ENCODE measurements around the gene SPESP1.
"Not testable (repeated sequence)": the region's sequence is repeated elsewhere in the genome, so short reads cannot be mapped to it uniquely, and the experiment has no call there.

The SPESP1 gene

DNA sequence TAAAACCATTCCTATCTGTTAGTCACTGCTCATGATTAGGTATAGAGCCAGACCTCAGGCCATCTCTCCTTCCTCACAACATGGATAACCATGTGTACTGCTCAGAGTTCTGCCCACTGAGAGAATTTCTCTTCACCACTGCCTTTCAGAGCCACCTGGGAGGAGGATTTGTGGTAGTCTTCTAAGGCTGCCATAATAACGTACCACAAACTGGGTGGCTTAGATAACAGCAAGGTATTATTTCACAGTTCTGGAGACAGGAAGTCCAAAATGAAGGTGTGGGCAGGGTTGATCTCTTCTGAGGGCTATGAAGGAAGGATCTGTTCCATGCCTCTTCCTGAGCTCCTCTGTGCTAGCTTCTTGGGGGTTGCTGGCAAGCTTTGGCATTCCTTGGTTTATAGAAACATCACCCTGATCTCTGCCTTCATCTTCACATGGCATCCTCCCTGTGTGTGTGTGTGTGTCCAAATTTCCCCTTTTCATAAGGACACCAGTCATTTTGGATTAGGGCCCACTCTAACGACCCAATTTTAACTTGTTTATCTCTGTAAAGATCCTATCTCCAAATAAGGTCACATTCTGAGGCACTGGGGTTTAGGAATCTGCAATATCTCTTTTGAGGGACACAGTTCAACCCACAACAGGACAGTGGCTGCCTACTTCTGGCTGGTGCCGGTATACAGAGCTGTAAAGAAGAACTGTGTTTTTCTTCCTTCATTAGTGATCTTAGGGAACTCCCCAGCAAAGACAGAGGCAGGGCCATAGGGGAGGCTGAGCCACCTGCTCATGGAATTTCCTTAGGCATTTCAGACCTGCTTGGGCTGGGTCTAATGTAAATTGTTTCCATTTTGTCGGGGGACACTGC, 42.1 kb downstream of the SPESP1 start:
- DNase-seq (ENCODE audit: low read depth) = no peak
- TF ChIP-seq MYC (IDR thresholded peaks at IDR 0.05; ENCODE audit: low read depth, low read length) (no peak), POLR2A (IDR thresholded peaks at IDR 0.05; ENCODE audit: extremely low read depth, insufficient read length) (no peak)
- TF ChIP-seq, protein P1, sequence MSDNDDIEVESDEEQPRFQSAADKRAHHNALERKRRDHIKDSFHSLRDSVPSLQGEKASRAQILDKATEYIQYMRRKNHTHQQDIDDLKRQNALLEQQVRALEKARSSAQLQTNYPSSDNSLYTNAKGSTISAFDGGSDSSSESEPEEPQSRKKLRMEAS (IDR thresholded peaks at IDR 0.05; ENCODE audit: low read depth, low read length) = no peak
- TF ChIP-seq, protein P2, sequence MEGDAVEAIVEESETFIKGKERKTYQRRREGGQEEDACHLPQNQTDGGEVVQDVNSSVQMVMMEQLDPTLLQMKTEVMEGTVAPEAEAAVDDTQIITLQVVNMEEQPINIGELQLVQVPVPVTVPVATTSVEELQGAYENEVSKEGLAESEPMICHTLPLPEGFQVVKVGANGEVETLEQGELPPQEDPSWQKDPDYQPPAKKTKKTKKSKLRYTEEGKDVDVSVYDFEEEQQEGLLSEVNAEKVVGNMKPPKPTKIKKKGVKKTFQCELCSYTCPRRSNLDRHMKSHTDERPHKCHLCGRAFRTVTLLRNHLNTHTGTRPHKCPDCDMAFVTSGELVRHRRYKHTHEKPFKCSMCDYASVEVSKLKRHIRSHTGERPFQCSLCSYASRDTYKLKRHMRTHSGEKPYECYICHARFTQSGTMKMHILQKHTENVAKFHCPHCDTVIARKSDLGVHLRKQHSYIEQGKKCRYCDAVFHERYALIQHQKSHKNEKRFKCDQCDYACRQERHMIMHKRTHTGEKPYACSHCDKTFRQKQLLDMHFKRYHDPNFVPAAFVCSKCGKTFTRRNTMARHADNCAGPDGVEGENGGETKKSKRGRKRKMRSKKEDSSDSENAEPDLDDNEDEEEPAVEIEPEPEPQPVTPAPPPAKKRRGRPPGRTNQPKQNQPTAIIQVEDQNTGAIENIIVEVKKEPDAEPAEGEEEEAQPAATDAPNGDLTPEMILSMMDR (IDR thresholded peaks at IDR 0.05; ENCODE audit: low read depth, low read length) = no peak
- no peak overlapping the region for H3K4me3 ChIP-seq (ENCODE audit: low read depth, low read length)

DNA sequence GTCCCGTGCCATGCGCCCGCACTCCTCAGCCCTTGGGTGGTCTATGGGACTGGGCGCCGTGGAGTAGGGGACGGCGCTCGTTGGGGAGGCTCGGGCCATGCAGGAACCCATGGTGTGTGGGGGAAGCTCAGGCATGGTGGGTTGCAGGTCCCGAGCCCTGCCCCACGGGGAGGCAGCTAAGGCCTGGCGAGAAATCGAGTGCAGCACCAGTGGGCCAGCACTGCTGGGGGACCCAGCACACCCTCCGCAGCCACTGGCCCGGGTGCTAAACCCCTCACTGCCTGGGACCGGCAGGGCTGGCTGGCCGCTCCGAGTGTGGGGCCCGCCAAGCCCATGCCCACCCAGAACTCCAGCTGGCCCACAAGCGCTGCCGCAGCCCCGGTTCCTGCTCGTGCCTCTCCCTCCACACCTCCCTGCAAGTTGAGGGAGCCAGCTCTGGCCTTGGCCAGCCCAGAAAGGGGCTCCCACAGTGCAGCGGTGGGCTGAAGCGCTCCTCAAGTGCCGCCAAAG, 45.4 kb downstream of the SPESP1 start:
- DNase-seq (ENCODE audit: low read depth); H3K4me3 ChIP-seq (ENCODE audit: low read depth, low read length): not testable (repeated sequence)

DNA sequence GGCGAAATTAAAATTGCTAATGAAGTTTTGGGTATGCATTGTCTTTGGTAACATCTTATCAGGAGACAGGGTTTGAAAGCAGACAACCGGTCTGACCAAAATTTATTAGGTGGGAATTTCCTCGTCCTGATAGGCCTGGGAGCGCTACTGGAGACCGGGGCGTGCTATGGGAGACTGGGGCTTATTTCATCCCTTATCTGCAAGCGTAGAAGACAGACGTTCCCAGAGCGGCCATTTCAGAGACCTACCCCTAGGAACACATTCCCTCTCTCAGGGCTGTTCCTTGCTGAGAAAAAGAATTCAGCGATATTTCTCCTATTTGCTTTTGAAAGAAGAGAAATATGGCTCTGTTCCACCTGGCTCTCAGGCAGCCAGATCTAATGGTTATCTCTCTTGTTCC, 47.1 kb downstream of the SPESP1 start:
- DNase-seq (ENCODE audit: low read depth); H3K4me3 ChIP-seq (ENCODE audit: low read depth, low read length): not testable (repeated sequence)

DNA sequence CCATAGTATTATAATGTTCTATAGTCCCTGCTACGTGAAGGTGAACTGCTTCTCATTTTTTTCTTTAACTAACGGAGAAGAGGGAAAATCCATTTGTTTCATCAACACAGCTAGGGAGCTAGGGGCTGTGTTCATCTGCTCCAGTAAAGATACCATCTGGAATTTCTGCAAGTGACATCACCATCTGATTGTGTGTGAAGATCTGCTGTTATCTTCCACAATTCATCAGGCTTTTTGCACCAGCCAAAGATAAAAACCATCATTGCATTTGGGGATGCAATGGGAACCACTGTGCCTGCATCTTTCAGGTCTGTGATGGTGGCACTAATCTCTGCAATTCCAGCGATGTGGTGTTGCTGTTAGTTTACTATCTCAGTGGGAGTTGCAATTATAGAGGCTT, 48.7 kb downstream of the SPESP1 start:
- H3K4me3 ChIP-seq (ENCODE audit: low read depth, low read length) = no peak overlapping the region
- TF ChIP-seq POLR2A (IDR thresholded peaks at IDR 0.05; ENCODE audit: extremely low read depth, insufficient read length) (no peak), MYC (IDR thresholded peaks at IDR 0.05; ENCODE audit: low read depth, low read length) (no peak)
- TF ChIP-seq, protein P1 (IDR thresholded peaks at IDR 0.05; ENCODE audit: low read depth, low read length) = no peak
- TF ChIP-seq, protein P2 (IDR thresholded peaks at IDR 0.05; ENCODE audit: low read depth, low read length) = no peak
- no peak for DNase-seq (ENCODE audit: low read depth)

DNA sequence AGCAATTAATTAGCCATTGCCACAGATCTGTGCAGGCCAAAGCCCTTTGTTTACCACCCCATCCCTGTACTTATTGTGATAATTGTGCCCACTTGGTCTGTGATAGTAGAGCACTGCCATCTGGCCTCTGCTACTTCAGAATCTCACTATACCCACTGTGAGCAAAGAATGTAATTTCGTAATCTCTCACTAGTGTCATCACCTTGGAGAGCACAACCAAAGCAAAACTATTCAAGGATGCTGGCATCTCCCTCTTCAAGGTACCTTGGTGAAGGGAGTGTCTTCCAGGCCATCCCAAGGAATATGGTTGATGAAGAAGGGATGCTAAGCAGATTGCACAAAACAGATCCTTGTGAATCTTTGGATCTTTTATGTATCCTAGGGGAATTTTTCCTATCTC, 49.5 kb downstream of the SPESP1 start:
- no peak for DNase-seq (ENCODE audit: low read depth)
- TF ChIP-seq, protein P2 (IDR thresholded peaks at IDR 0.05; ENCODE audit: low read depth, low read length) = no peak
- TF ChIP-seq MYC (IDR thresholded peaks at IDR 0.05; ENCODE audit: low read depth, low read length) (no peak), POLR2A (IDR thresholded peaks at IDR 0.05; ENCODE audit: extremely low read depth, insufficient read length) (no peak)
- TF ChIP-seq, protein P1 (IDR thresholded peaks at IDR 0.05; ENCODE audit: low read depth, low read length) = no peak
- H3K4me3 ChIP-seq (ENCODE audit: low read depth, low read length) = no peak overlapping the region

DNA sequence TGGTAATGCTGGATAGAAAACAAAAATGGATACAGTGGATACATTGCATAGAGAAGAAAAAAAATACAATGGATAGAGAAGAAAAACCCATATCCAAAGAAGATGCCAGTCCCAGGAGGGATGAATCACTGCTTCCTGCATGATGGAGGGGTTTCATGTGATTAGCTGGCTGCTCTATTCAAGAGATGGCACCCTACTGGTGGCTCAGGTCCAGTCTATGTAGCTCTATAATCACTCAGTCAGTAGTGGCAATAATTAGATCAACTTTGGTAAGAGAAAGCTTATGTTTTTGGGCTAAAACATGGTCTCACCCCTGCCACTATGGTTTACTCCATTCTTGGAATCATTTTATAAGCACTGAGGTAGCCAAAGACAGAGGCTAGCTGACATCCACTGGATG, 50.5 kb downstream of the SPESP1 start:
- peak; percentile 5 for DNase-seq (ENCODE audit: low read depth)
- TF ChIP-seq POLR2A (IDR thresholded peaks at IDR 0.05; ENCODE audit: extremely low read depth, insufficient read length) = no peak
- TF ChIP-seq, protein P2 (IDR thresholded peaks at IDR 0.05; ENCODE audit: low read depth, low read length) = no peak
- no peak for TF ChIP-seq MYC (IDR thresholded peaks at IDR 0.05; ENCODE audit: low read depth, low read length)
- TF ChIP-seq, protein P1 (IDR thresholded peaks at IDR 0.05; ENCODE audit: low read depth, low read length) = no peak
- no peak overlapping the region for H3K4me3 ChIP-seq (ENCODE audit: low read depth, low read length)

DNA sequence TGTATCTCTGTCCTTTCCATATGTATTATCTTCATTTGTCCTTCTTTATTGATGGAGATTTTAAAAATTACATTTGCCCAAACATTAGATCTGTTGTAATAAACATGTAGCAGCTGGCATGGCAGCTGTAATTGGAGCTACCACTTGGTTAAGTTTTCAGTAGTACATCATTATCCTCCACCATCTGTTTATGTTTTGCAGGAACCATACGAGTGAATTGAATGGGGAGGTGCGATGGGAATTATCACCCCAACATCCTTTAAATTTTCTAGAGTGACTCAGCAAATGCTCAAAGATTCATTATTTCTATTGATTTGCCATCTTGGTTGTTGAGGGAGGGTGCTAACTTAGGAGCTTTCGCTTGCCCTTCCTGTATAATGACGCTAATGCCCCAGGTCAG, 51.6 kb downstream of the SPESP1 start:
- TF ChIP-seq POLR2A (IDR thresholded peaks at IDR 0.05; ENCODE audit: extremely low read depth, insufficient read length) = no peak
- TF ChIP-seq, protein P2 (IDR thresholded peaks at IDR 0.05; ENCODE audit: low read depth, low read length) = no peak
- no peak for TF ChIP-seq MYC (IDR thresholded peaks at IDR 0.05; ENCODE audit: low read depth, low read length)
- TF ChIP-seq, protein P1 (IDR thresholded peaks at IDR 0.05; ENCODE audit: low read depth, low read length) = no peak
- no peak overlapping the region for H3K4me3 ChIP-seq (ENCODE audit: low read depth, low read length)
- no peak for DNase-seq (ENCODE audit: low read depth)

Data from NB4 (cell line).